Fibroblast of mammary gland (primary cell): ENCODE results near the gene ABLIM1.

ENCODE experiments used
- DNase-seq: peaks from one replicate; pipeline ENCODE4 v3.0.0-alpha.2; 2010; ENCODE audit warnings: low read depth
- H3K4me3 ChIP-seq: 2 replicates; pipeline ENCODE4 v1.5.1; 2011; ENCODE audit warnings: low read depth, mild to moderate bottlenecking, low read length, moderate library complexity; ENCODE audit not compliant: control insufficient read depth
- TF ChIP-seq, protein P1 (sequence below): conservative IDR thresholded peaks from 2 replicates; pipeline ENCODE4 v1.5.1; 2011; ENCODE audit warnings: low read depth, low read length, inconsistent platforms; ENCODE audit not compliant: control insufficient read depth, insufficient read depth

ABLIM1 gene

DNA sequence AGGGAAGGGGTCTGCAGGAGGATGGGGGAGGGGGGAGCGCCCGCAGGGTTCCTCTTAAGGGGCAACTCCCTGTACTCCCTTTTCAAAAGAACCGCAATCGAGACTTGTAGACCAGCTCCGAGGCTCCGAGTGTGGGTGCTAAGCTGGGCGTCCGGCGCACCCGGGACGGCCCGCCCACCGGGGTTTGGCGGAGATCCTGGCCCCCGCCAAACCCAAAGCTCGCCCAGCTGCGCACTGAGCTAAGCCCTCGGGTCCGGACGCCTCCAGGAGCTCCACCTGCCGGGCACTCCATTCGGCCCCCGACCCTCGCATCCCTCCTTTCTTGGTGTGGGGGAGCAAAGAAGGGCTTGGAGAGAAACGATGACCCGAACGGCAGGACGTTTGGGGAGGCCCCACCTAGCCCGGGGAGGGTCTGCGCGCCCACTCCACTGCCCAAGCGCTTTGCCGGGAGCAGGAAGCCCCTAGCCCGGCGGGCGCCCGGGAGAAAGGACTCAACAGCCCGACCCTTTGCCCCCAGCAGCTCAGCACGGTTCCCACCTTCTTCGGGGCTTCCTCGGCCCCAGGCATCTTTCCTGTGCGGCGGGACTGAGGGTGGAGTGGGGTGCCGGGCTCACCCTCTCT lies 254.4 kb downstream of the ABLIM1 start:
- TF ChIP-seq, protein P1, sequence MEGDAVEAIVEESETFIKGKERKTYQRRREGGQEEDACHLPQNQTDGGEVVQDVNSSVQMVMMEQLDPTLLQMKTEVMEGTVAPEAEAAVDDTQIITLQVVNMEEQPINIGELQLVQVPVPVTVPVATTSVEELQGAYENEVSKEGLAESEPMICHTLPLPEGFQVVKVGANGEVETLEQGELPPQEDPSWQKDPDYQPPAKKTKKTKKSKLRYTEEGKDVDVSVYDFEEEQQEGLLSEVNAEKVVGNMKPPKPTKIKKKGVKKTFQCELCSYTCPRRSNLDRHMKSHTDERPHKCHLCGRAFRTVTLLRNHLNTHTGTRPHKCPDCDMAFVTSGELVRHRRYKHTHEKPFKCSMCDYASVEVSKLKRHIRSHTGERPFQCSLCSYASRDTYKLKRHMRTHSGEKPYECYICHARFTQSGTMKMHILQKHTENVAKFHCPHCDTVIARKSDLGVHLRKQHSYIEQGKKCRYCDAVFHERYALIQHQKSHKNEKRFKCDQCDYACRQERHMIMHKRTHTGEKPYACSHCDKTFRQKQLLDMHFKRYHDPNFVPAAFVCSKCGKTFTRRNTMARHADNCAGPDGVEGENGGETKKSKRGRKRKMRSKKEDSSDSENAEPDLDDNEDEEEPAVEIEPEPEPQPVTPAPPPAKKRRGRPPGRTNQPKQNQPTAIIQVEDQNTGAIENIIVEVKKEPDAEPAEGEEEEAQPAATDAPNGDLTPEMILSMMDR: no peak
- H3K4me3 ChIP-seq: peak overlapping the region; percentile 4
- no peak for DNase-seq

- TF ChIP-seq, protein P1: no peak
- H3K4me3 ChIP-seq: peak overlapping the region; percentile 4
- no peak for DNase-seq
Measured at GRCh38 chr10:114402871-114403540, 255.1 kb downstream of the ABLIM1 start.

DNA sequence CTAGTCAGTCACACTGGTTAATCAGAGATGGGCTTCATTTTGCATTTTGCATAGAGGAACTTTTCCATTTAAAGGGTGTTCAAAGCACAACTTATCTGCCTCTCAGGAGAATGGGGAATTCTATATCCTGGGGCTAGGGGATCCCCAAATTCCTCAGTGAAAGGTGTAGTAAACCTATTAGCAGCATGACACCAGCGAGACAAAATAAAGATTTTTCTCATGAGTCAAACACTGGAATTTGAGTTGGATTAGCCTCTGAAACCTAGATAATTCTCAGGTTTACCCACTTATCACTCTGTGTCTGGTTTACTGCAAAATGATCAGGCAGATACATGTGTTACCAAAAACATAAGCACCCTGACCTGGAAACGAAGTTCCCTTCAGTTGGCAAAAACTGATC lies 255.8 kb downstream of the ABLIM1 start:
- TF ChIP-seq, protein P1: no peak
- no peak overlapping the region for H3K4me3 ChIP-seq
- no peak for DNase-seq

- TF ChIP-seq, protein P1: no peak
- H3K4me3 ChIP-seq: no peak overlapping the region
- peak; percentile 93 for DNase-seq
Measured at GRCh38 chr10:114401195-114401791, 256.8 kb downstream of the ABLIM1 start.

GRCh38 chr10:114400091-114400490 lies 258.0 kb downstream of the ABLIM1 start:
- TF ChIP-seq, protein P1: no peak
- DNase-seq: no peak
- no peak overlapping the region for H3K4me3 ChIP-seq

DNA sequence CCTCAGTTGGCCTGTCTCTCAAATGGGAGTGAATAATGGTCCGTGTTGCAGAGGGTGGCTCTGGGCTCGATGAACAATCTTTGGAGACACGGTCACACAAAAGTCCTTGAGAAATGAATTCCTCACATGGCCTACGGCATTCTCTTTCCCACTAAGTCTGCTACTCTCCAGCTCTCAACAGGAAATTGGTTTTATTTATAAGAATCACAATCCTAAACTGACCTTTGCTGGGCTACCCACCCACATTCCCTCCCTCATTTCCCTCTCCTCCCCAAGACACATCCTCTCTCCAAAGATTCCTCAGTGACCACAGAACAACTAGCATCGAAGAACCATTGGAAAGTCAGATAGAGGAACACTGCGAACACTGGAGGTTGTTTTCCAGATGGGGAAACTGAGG lies 258.5 kb downstream of the ABLIM1 start:
- DNase-seq: no peak
- H3K4me3 ChIP-seq: no peak overlapping the region

More for the DNA sequence above, 258.5 kb downstream of the ABLIM1 start:
- TF ChIP-seq, protein P1: no peak
